ENCODE results near the gene FHIT.

DNA sequence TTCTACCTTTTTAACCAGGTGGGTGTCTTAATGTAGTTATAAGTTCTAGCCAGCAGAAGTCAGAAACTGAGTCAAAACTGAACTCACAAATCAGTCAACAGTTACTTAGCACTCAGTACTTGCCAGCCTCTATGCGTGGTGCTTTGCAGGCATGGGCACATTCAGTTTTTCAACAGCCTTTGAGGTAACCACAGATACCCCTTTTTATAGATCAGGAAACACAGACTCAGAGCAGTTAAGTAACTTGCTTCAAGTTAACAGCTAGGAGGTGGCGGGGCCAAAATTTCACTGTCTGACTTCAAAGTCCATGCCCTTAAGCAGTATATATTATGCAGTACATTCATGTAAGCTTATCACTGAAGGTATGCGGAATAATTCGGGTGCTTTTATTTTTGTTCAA is 139.4 kb downstream of the FHIT start:
- TF ChIP-seq RAD21 (IDR thresholded peaks at IDR 0.05; ENCODE audit: low read length), result no peak
- no peak for TF ChIP-seq POLR2A (IDR thresholded peaks at IDR 0.05; ENCODE audit: low read depth, low read length)
- TF ChIP-seq, protein P1, sequence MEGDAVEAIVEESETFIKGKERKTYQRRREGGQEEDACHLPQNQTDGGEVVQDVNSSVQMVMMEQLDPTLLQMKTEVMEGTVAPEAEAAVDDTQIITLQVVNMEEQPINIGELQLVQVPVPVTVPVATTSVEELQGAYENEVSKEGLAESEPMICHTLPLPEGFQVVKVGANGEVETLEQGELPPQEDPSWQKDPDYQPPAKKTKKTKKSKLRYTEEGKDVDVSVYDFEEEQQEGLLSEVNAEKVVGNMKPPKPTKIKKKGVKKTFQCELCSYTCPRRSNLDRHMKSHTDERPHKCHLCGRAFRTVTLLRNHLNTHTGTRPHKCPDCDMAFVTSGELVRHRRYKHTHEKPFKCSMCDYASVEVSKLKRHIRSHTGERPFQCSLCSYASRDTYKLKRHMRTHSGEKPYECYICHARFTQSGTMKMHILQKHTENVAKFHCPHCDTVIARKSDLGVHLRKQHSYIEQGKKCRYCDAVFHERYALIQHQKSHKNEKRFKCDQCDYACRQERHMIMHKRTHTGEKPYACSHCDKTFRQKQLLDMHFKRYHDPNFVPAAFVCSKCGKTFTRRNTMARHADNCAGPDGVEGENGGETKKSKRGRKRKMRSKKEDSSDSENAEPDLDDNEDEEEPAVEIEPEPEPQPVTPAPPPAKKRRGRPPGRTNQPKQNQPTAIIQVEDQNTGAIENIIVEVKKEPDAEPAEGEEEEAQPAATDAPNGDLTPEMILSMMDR (conservative IDR thresholded peaks at IDR 0.05; ENCODE audit: low read depth, low read length), result no peak
- TF ChIP-seq SMC3 (IDR thresholded peaks at IDR 0.05; ENCODE audit: low read depth, low read length), result no peak
- TF ChIP-seq, protein P2, sequence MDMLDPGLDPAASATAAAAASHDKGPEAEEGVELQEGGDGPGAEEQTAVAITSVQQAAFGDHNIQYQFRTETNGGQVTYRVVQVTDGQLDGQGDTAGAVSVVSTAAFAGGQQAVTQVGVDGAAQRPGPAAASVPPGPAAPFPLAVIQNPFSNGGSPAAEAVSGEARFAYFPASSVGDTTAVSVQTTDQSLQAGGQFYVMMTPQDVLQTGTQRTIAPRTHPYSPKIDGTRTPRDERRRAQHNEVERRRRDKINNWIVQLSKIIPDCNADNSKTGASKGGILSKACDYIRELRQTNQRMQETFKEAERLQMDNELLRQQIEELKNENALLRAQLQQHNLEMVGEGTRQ (IDR thresholded peaks at IDR 0.05; ENCODE audit: low read depth, low read length), result no peak
